CD4-positive, alpha-beta T cell treated with Interleukin-1 beta for 1 hour (primary cell): ENCODE measurements around the gene ARHGAP10.
"Not testable (repeated sequence)": the region's sequence is repeated elsewhere in the genome, so short reads cannot be mapped to it uniquely, and the experiment has no call there.

Experiments
- DNase-seq, 2 donors: peaks; one replicate each; pipeline ENCODE4 v3.0.0-alpha.2; 2020 to 2022

Gene ARHGAP10

DNA sequence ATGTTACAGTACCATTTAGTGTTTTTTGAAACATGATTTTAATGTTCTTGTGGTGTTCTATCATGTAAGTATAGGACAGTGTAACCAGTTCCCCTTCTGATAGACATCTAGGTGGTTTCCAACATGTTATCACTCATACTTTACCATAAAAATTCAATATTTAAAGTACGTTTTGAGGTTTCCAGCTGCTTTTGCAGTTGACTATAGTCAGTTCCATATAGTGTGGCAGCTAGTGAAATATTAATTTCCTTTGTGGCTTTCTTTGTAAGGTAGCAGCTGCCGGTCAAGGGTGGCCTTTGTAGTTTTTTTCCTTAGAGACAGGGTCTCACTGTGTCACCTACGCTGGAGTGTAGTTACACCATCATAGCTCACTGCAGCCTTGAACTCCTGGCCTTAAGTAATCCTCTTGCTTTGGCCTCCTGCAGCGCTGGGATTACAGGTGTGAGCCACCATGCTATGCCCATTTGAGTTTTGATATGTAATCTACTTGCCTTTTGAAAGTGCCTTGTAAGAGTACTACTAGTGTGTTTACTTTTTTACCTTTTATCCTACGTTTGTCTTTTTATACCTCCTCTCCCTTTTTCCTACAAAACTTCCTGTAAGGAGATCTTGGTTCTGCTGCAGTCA is 63.0 kb downstream of the ARHGAP10 start:
- DNase-seq = no peak

DNA sequence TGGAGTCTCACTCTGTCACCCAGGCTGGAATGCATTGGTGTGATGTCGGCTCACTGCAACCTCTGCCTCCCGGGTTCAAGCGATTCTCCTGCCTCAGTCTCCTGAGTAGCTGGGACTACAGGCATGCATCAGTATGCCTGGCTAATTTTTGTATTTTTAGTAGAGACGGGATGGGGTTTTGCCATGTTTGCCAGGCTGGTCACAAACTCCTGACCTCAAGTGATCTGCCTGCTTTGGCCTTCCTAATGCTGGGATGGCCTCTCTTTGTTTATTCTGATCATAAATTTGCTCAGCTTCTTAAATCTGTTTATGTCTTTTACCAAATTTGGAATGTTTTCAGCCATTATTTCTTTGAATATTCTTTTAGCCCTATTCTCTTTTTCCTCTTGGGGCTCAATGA is 67.2 kb downstream of the ARHGAP10 start:
- DNase-seq = not testable (repeated sequence)

DNA sequence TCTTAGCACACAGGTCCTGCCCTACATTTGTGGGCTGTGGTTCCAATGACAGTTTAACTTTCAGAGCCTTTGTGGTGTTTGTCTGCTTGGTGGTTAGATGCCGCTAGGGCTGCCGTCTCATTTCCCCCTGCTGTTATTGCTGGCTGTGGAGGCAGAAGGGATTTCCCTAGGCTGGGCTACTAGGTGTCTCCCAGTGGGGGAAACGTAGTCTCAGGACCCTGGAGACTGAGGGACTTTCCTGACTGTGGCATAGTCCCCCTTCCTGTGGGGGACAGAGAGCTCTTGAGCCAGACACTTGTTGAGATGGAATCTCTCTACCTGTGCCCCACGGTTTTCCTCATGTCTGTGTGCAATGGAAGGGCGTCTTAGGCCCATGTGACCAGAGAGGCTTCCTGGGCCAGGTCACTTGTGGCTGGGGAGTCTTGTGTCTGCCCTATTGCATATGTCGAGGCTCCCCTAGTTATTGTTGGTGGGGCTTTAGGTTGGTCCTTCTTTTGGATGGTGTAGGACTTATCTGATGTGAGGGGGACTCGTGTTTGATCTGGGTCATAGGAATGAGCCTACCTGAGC is 68.2 kb downstream of the ARHGAP10 start:
- peak; percentile 70 to 75 for DNase-seq

DNA sequence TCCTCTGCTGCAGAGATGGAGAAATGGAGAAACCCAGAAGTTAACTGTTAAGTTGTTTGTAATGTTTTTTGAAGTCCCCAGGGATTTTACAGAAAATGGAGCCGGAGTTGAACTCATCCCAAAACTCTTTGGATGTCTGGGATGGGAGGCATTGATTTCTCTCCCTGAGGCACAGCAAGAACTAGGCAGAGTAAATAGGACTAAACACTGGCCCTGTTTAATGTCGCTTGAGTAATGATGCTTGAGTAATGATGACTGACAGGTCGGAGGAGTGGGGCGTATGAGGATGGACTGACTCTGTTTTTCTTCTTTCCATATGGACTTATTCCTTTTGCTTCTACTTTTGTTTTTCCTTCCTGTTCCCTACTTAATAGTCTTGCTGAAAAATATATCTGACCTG is 69.9 kb downstream of the ARHGAP10 start:
- DNase-seq = no peak

DNA sequence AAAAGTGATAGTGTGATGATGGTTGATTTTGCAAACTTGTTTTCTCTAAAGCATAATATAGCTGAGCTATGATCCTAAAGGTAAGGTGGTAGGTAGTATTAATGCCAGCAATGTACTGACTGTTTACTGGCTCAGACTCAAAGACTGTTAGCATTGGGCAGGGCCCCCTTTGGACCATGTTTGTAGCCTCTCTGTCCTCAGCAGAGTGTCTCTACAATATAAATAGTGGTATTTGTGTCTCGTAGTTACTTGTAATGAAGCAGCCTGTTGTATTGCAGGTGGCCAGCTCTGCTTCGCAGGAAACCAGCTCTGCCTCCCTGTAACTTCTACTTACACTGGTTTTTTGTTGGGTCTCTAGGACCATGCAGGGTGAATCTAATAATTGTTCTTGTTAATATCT is 70.5 kb downstream of the ARHGAP10 start:
- DNase-seq = no peak

DNA sequence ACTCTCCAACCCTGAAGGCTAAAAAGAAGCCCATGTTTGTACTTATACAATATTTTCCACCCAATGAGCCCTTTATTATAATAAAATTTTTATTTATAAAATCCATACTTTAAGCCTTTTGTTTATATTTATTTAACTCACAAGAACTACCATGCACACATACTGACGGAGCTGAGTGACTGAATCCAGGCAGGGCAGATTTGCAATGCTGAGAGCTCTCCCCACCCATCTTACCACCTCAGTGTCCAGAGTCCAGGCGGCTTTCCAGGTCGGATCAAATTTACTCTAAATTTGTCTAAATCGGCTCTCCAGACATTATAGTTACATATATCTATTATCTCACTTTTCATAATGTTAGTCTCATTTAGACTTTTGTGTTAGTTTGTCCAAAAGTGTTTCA is 74.1 kb downstream of the ARHGAP10 start:
- no peak for DNase-seq

DNA sequence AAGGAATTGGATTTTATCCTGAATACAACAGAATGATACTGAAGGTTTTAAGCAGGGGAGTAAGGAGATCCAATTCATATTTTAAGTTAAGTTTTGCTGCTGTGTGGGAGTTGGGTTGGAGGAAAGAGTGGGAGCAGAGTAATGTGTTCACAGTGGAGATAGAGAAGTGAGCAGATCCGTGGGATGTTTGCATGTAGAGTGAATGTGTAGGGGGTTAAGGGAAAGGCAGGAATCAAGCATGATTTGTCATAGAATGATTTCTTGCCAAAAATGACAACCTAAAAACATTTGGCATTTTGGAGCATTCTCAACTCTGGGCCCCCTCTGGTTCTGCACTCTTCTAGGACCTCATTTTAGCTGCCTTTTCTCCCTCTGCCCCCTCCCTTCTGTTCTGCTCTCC is 76.6 kb downstream of the ARHGAP10 start:
- DNase-seq = no peak

DNA sequence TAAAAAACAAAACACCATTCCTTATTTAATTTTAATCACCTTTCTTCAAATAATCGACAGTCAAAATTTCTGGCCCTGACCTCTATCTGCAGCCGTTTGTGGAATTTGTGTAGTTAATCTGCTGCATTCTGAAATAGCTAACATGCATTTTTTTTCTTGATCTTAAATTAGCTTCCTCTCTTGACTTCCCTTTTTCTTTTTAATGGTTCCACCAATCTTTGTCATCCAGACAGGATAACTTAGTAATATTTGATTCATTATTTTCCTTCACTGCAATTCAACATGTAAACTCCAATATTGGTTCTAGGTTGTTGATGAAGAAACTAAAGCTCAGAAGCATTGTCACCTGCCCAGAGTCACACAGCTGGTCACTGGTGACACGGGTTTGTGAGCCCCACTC is 77.3 kb downstream of the ARHGAP10 start:
- DNase-seq = no peak

DNA sequence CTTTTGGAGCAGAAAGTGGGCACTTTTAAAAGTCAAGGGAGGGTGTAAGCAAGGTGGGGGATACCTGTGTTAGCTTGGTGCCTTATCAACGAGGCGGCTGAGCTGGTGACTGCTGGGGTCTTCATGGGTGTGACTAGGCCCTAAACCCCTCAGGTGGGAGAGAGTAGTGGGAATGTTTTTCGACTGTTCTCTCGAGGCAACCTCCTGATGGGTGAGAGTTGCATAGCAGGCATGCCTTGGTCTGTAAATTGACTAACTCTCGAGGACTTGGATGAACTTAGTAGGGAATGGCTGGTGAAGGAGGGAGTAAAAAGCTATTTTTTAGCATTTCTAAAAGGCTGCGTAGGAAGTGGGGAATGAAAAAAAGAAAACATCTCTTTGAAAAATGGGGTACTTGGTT is 80.0 kb downstream of the ARHGAP10 start:
- DNase-seq = no peak

DNA sequence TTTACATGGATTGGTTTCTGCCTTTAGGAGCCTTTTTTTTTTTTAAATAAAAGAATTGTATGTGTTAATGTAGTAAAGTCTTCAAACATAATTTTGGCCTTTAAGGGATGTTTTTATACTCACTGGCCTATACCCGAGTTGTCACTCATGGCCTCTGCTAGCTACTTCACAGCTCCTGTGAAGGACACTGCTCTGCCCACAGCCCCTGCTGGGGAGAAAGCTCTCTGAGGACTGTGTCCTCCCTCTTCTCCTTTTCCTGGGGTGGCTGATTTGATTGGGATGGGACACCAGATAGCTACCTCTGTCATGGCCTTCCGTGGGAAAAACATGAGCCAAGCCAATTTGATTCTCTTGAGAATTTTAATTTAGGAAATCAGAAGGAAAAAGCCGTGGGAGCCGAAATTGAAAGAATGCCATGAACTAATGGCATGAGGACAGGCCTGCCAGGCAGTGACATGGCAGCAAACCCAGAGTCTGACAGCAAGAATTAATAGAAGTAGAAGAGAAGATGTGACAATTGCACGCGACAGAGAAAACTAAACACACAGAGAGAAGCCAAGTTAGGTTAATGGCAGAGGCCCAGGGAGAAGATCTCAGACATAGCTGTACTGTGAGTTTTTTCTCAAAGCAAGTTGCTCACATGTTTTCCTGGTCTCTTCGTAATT is 81.4 kb downstream of the ARHGAP10 start:
- DNase-seq = no peak

DNA sequence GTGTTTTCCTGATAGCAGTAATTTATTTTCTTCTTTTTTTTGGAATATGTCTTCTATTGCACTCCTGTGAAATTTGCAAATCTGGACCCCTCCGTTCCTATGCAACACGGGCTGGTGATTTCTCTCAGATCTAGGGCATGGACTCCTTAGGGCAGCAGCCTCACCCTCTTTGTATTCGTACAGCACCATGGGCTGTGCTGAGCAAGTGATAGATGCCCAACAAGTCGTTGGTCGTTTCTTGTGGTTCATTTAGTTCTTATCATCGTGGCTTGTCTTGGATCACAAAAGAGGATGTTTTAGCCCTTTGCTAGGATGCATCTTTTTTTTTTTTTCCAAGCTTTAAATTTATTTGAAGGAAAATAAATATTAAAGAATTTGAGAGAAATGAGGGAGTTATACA is 82.1 kb downstream of the ARHGAP10 start:
- DNase-seq = no peak

DNA sequence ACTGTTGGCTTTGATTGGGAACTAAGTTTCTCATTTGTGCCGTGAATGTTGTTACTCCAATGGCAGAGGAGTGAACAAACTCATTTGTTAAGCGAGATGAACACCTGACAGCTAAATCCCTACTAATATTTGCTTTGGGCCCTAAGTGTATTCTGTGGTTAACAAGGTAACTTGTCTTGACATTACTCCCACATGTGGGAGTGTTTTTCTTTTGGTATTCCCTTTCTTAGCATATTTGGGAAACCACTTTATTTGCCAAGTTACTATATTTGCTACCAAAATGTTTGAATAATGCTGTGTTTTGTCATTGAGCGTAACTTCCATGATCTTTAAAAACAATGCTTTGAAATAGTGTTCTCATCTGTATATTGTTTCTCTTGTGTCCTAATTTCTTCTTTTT is 82.5 kb downstream of the ARHGAP10 start:
- DNase-seq = no peak

DNA sequence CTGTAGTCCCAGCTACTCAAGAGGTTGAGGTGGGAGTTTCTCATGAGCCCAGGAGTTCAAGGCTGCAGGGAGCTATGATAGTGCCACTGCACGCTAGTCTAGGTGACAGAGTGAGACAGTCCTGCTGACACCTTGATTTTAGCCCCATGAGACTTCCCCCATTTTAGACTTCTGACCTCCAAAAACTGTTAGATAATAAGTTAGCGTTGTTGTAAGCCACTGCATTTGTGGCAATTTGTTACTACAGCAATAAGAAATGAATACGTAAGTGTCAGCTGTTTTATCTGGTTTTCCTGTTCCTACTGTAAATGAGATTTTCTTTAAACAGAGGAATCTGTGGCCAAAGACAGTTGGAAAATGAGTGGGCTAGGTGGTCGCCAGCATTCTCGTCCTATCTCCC is 83.9 kb downstream of the ARHGAP10 start:
- no peak for DNase-seq

DNA sequence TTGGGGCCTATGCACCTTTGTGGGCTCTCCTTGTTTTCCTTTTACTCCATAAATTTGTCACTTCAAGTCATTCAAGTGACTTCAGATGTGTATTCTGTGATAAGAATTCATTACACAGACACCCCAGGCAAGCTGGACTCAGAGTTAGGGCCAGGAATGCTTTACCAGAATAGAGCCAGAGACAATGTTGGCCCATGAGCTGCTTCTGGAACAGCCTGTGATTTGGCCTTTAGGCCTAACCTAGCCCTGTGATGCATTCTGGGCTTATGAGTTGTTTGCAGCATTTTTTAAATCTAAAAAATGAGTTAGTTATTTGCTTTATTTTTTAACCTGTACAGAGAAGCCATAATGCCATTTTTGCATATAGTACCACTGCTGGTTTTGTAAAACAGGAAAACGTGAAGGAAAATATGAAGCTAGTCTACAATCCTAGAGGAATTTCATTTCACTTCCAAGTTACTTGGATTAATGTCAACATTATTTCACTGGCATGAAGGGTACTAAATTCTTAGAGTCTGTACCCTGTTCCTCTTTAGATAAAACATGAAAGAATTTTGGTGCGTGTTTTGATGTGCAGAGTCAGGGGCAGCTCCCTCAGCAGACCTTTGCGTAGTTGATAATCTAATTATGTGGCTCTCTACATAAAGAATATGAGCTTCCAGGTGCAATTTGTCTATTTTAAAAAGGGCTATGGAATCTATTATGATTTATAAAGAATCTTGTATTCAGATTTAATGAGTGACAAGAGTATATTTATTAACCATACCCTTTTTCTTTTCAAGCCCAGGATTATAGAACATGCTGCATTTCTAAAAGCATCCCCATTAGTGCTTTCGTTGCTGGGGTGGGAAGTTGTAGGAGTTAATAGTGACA is 84.7 kb downstream of the ARHGAP10 start:
- no peak for DNase-seq

DNA sequence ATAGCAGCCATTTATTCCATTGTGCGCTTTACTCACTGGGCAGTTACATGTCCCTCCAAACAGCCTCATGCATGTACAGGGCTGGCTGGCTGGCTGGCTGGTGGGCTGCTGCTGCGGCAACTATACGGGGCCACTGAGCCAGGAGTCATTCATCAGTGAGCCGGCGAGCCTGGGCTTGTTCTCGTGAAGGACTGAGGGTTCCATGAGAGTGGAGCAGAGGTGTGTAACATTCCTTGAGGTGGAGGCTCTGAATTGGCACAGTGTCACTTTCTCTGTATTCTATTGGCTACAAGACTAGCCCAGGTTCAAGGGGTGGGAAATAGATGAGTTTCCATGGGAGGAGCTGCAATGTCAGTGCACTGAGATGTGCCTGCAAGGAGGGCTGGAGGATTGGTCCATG is 89.1 kb downstream of the ARHGAP10 start:
- no peak for DNase-seq

DNA sequence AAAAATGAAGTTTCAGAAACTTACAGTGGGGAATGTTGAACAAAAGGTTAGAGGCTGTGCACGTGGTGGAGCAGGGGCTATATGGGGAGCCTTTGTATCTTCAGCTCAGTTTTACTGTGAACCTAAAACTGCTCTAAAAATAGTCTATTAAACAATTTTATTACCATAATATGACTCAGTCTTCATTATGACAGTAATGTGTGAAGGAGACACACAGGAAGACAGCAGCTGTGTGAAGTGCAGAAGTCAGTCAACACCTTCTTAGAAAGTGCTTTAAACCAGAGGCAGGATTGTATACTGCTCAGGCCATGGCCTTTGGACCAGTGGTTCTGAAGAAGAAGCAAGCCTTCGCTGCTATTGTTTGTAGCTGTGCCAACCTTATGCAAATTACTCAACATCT is 89.7 kb downstream of the ARHGAP10 start:
- DNase-seq = no peak

DNA sequence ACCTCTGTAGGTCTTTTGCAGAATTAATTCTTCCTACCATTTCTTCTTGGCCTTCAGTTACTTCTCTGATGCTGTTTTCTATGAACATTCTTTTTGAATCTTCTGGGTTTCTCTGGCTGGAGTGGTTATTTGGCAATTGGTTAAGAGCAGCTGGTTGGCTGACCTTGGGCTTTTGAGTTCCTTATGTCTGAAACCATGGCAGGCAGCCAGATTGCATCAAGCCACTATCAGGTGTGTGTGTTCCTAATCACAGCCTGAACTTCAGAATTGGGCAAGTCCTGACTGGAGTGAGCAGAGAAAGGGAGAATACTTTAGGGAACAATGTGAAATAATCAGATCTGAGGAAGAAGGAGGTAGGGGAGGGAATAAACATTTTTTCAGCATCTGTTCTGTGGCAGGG is 90.2 kb downstream of the ARHGAP10 start:
- DNase-seq = no peak

DNA sequence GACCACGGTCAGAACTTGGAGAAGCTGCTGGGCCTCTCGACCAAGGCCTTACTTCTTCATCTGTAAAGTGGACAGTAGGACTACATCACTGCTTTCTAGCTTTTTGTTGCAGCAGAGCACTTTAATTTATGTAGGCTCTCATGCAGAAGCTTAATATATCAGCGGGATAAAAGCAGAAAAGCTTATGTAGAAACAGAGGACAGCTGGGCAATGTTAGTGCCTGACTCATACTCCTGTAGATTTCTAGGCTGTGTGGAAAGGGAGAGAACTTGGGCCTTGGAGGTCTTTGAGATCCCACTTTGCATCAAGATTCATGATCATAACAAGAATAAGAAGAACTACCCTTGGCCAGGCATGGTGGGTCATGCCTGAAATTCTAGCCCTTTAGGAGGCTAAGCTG is 91.2 kb downstream of the ARHGAP10 start:
- DNase-seq = no peak

DNA sequence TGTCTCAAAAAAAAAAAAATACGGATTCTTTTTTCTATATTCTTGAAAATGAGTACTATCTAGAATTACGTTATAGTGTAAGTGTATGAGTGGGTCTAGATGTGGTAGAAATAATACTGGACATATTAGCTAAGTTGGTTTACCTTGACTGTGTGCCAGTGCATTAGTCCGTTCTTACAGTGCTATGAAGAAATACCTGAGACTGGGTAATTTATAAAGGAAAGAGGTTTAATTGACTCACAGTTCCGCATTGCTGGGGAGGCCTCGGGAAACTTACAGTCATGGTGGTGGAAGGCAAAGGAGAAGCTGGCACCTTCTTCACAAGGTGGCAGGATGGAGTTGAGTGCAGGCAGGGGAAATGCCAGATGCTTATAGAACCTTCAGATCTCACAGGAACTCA is 92.4 kb downstream of the ARHGAP10 start:
- no peak for DNase-seq

DNA sequence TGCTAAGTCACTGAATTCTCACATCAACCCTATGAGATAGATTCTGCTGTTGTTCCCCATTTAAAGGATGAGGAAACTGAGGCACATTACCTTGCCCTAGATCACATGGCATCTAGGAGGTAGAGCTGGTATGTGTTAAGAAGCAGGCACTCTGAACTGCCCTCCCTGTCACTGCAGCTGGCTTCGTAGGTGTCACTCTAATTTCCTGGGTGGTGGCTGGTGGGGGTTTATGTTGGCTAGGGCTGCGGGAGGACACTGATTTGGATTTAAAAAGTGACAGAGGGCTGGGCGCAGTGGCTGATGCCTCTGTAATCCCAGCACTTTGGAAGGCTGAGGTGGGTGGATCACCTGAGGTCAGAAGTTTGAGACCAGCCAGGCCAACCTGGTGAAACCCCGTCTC is 93.0 kb downstream of the ARHGAP10 start:
- DNase-seq = no peak

DNA sequence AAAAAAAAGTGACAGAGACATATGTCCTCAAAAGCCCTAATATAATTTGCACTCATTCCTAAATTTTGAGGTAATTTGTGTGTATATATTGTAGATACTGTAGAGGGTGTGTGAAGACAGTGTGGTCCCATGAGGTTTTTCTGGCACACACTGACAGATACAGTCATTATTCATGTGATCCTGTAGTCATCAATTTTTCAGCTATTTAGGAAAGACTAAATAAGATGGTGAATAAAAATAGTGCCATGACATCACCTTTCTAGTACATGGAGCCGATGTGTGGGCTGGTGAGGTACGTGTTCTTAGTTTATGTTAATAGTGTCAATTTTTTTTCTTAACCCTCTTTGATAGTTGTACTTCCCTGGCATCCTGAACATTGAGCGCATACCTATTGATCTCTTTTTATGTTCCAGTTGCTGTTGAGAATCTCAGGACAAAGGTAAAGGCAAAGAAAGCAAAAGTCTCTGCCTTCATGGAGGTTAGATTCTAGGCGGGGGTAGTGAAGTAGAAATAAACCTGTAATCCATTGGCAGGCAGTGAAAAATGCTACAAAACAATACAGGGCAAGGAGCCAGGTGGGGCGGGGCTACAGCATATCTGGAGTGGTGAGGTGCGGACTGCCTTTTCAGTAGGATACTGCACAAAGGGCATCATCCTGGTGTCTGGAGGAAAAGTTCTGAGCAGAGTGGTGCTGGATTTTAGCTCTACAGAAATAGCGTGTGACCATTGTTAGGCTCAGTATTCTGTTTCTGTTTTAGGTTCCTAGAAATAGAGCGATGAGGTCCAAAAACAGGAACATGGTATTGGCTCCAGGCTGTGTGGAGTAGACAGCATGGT is 93.8 kb downstream of the ARHGAP10 start:
- no peak for DNase-seq

DNA sequence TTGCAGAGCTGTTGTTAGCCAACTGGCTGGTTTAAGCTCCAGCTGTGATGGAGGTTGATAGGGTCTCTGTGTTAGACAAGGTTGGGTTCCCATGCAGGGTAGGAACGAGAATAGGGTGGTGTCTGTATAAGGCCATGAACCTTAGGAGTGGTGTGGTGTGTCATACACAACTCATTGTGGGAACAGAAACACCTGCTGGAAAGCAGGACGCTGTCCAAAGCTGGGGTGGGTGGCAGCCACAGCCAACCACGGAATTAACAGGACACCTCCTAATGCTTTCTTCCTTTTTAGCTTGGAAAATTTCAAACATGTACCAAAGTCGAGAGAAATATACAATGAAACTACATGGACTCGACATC is 94.4 kb downstream of the ARHGAP10 start:
- DNase-seq = no peak

DNA sequence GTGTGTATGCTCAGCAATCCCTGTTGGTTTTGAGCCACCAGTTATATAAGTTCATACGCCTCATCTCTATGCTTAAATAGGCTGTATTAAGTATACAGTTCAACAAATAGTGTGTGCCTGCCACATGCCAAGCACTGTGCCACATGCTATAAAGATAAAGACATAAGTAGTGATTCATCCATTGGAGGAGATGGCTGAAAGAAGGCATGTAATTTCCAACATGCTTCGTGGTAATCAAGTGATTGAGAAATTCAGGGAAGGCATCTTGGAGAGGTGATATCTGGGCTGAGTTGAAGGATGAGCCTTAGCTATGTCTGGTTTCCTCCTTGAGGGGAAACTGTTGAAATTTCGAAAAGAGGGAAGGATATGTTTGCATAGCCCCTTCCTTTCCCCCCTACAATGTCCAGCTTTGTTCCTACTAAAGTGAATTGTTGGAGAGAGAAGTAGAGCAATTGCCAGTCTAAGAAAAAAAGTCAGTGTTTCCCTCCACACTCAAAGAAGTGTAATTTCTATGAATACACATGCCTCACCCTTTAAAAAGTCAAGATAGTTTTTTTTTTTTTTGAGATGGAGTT is 96.5 kb downstream of the ARHGAP10 start:
- no peak for DNase-seq
